Fibroblast of mammary gland (primary cell): Measurements from ENCODE around the gene PARD3B.

Source experiments
- DNase-seq: peaks from one replicate; pipeline ENCODE4 v3.0.0-alpha.2; 2010; ENCODE audit warnings: low read depth
- H3K4me3 ChIP-seq: 2 replicates; pipeline ENCODE4 v1.5.1; 2011; ENCODE audit warnings: low read depth, mild to moderate bottlenecking, low read length, moderate library complexity; ENCODE audit not compliant: control insufficient read depth
- CTCF ChIP-seq: conservative IDR thresholded peaks from 2 replicates; pipeline ENCODE4 v1.5.1; 2011; ENCODE audit warnings: low read depth, low read length, inconsistent platforms; ENCODE audit not compliant: control insufficient read depth, insufficient read depth

The PARD3B gene

GRCh38 chr2:204923957-204924356 lies 378.7 kb downstream of the PARD3B start:
- no peak for DNase-seq
- TF ChIP-seq CTCF: no peak
- no peak overlapping the region for H3K4me3 ChIP-seq

- H3K4me3 ChIP-seq: no peak overlapping the region
- no peak for TF ChIP-seq CTCF
- DNase-seq: no peak
Measured at GRCh38 chr2:204931562-204931961, 386.3 kb downstream of the PARD3B start.

GRCh38 chr2:204933735-204934374 lies 388.6 kb downstream of the PARD3B start:
- DNase-seq: no peak
- H3K4me3 ChIP-seq: no peak overlapping the region
- no peak for TF ChIP-seq CTCF

- no peak overlapping the region for H3K4me3 ChIP-seq
- TF ChIP-seq CTCF: no peak
- DNase-seq: no peak
Measured at GRCh38 chr2:204944927-204945326, 399.7 kb downstream of the PARD3B start.

GRCh38 chr2:204945376-204945775 lies 400.1 kb downstream of the PARD3B start:
- TF ChIP-seq CTCF: no peak
- DNase-seq: no peak
- H3K4me3 ChIP-seq: no peak overlapping the region

GRCh38 chr2:204946892-204947291 lies 401.6 kb downstream of the PARD3B start:
- no peak overlapping the region for H3K4me3 ChIP-seq
- no peak for TF ChIP-seq CTCF
- DNase-seq: no peak

GRCh38 chr2:204947405-204947804 lies 402.1 kb downstream of the PARD3B start:
- no peak overlapping the region for H3K4me3 ChIP-seq
- TF ChIP-seq CTCF: no peak
- no peak for DNase-seq
